PC-9 (cell line): ENCODE results near the gene CNTN5. TPM values are rescaled to one million over a fixed set of nuclear protein-coding genes. Genes with fewer than 3 reads are reported as not detected.
"Not testable (repeated sequence)": the region's sequence is repeated elsewhere in the genome, so short reads cannot be mapped to it uniquely, and the experiment has no call there.

Source experiments
- BruUV-seq: library from RNA; stranded (reverse); fragments of 400-500 nt; replicated peaks from 2 replicates; lab custom pipeline; 2021; lab: Mats Ljungman, UMichigan
- CTCF ChIA-PET: fragments of 300-600 bp; sonication (Branson Sonifier 250); formaldehyde crosslinking; loops from one replicate; lab custom pipeline; 2022; ENCODE audit warnings: antibody characterized with exemption; lab: Charles Lee
- POLR2A ChIA-PET: fragments of 300-600 bp; sonication (Branson Sonifier 250); formaldehyde crosslinking; loops from one replicate; lab custom pipeline; 2022; ENCODE audit warnings: antibody characterized with exemption; ENCODE audit not compliant: unreplicated experiment; lab: Charles Lee
- DNase-seq, 2 experiments: peaks; one replicate each; pipeline versions ENCODE4 v3.0.0 to v3.0.0-alpha.2; 2015 to 2022; ENCODE audit warnings: mixed read lengths in 1 of 2
- H2AFZ ChIP-seq: fragments of 200-600 bp; sonication (generic); 2 replicates; pipeline ENCODE4 v1.8.1; 2017; ENCODE audit warnings: antibody characterized with exemption
- H3F3A ChIP-seq: fragments of 200-600 bp; sonication (generic); 2 replicates; pipeline ENCODE4 v1.8.1; 2017; ENCODE audit warnings: antibody characterized with exemption, mild to moderate bottlenecking, low read depth; ENCODE audit not compliant: insufficient read depth
- H3K27ac ChIP-seq: fragments of 200-600 bp; sonication (generic); 2 replicates; pipeline ENCODE4 v1.6.1; 2016; ENCODE audit warnings: mixed run types
- H3K27me3 ChIP-seq: fragments of 200-600 bp; sonication (generic); 2 replicates; pipeline ENCODE4 v1.6.1; 2016; ENCODE audit warnings: low read depth, mixed run types; ENCODE audit not compliant: insufficient read depth
- H3K36me3 ChIP-seq: fragments of 200-600 bp; sonication (generic); 2 replicates; pipeline ENCODE4 v1.6.1; 2016; ENCODE audit warnings: low read depth, mixed run types
- H3K4me1 ChIP-seq: fragments of 200-600 bp; sonication (generic); replicated peaks from 2 replicates; pipeline ENCODE4 v1.6.1; 2016; ENCODE audit warnings: mixed run types; ENCODE audit not compliant: insufficient read depth
- H3K4me2 ChIP-seq: fragments of 200-600 bp; sonication (generic); 2 replicates; pipeline ENCODE4 v1.6.1; 2017; ENCODE audit warnings: mixed run types
- H3K4me3 ChIP-seq: fragments of 200-600 bp; sonication (generic); 2 replicates; pipeline ENCODE4 v1.6.1; 2016; ENCODE audit warnings: mixed run types
- H3K79me2 ChIP-seq: fragments of 200-600 bp; sonication (generic); 2 replicates; pipeline ENCODE4 v1.6.1; 2017; ENCODE audit warnings: low read depth, mixed run types
- H3K9me2 ChIP-seq: fragments of 200-600 bp; sonication (generic); 2 replicates; pipeline ENCODE4 v1.8.1; 2017; ENCODE audit warnings: mild to moderate bottlenecking; ENCODE audit not compliant: insufficient read depth
- H3K9me3 ChIP-seq: fragments of 200-600 bp; sonication (generic); 2 replicates; pipeline ENCODE4 v1.8.1; 2016; ENCODE audit warnings: low read depth; ENCODE audit not compliant: insufficient read depth
- H4K20me1 ChIP-seq: fragments of 200-600 bp; sonication (generic); 2 replicates; pipeline ENCODE4 v1.8.1; 2017; ENCODE audit not compliant: insufficient read depth
- EZH2 ChIP-seq: fragments of 200-600 bp; sonication (generic); IDR thresholded peaks from 2 replicates; pipeline ENCODE4 v1.8.0; 2017; ENCODE audit warnings: antibody characterized with exemption, low read depth
- intact Hi-C: fragments of 100-400 bp; cut with micrococcal nuclease; formaldehyde crosslinking; loops from one replicate; pipeline ENCODE4 v1.10.0; 2022; ENCODE audit not compliant: unreplicated experiment
- total RNA-seq: library from RNA; stranded (reverse); gene quantifications from 2 replicates; pipeline ENCODE4 v1.2.3, GENCODE V29; 2021
- TF ChIP-seq, protein P1 (sequence below): fragments of 200-600 bp; sonication (generic); conservative IDR thresholded peaks from 2 replicates; pipeline ENCODE4 v1.6.1; 2017; ENCODE audit warnings: mixed run types, antibody characterized with exemption, mild to moderate bottlenecking, moderate library complexity

CNTN5 gene
- total RNA-seq, 1 experiment from 2014 or later: not detected

- peak in 1 of 2 experiments; percentile 19 for DNase-seq
Observed at GRCh38 chr11:99281331-99281730, 260.6 kb downstream of the CNTN5 start.

DNA sequence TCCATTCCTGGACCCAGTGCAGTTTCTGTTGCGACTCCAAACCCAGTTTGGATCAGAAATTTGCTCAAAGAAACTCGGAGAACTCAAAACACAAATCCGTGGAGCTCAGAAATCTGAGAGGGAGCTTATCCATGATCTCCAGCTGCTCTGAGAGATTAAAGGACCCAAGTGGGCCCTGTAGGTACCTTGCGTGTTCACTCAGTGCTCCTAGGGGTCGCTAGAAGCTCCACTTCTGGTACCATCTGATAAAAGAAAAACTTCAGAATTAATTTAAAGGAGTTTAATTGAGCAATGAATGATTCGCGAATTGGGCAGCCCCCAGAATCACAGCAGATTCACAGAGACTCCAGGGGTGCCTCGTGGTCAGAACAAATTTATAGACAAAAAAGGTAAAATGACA lies 277.2 kb downstream of the CNTN5 start:
- H3F3A ChIP-seq, H4K20me1 ChIP-seq, H3K4me1 ChIP-seq, H3K27me3 ChIP-seq, H3K36me3 ChIP-seq, H3K27ac ChIP-seq, BruUV-seq, H2AFZ ChIP-seq, DNase-seq, H3K4me2 ChIP-seq, H3K9me3 ChIP-seq, POLR2A ChIA-PET, H3K9me2 ChIP-seq, intact Hi-C loops, H3K4me3 ChIP-seq, CTCF ChIA-PET, H3K79me2 ChIP-seq: not testable (repeated sequence)

More at GRCh38 chr11:99281331-99281730, 260.6 kb downstream of the CNTN5 start:
- Histone ChIP-seq H3K9me2 (0 out of 2 replicates have a peak, but pooled peaks cover 3% of the 10 kb centered on the region), H3K4me3 (no peak overlapping the region), H2AFZ (no peak overlapping the region), H3K79me2 (no peaks in the 10 kb centered on the region), H3F3A (no peaks in the 10 kb centered on the region), H4K20me1 (no peaks in the 10 kb centered on the region), H3K27me3 (no peaks in the 10 kb centered on the region), H3K9me3 (no peaks in the 10 kb centered on the region), H3K27ac (no peak overlapping the region), H3K36me3 (no peaks in the 10 kb centered on the region), H3K4me1 (no peaks in the 10 kb centered on the region), H3K4me2 (no peak overlapping the region)
- TF ChIP-seq, protein P1, sequence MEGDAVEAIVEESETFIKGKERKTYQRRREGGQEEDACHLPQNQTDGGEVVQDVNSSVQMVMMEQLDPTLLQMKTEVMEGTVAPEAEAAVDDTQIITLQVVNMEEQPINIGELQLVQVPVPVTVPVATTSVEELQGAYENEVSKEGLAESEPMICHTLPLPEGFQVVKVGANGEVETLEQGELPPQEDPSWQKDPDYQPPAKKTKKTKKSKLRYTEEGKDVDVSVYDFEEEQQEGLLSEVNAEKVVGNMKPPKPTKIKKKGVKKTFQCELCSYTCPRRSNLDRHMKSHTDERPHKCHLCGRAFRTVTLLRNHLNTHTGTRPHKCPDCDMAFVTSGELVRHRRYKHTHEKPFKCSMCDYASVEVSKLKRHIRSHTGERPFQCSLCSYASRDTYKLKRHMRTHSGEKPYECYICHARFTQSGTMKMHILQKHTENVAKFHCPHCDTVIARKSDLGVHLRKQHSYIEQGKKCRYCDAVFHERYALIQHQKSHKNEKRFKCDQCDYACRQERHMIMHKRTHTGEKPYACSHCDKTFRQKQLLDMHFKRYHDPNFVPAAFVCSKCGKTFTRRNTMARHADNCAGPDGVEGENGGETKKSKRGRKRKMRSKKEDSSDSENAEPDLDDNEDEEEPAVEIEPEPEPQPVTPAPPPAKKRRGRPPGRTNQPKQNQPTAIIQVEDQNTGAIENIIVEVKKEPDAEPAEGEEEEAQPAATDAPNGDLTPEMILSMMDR: no peak
- no peak for TF ChIP-seq EZH2
- intact Hi-C loops: no loop called here
- no TSS peak for BruUV-seq
- CTCF ChIA-PET: no interaction called here
- POLR2A ChIA-PET: no interaction called here

GRCh38 chr11:99307510-99308088 lies 286.9 kb downstream of the CNTN5 start:
- no peaks in the 10 kb centered on the region for H4K20me1 ChIP-seq
- H3F3A ChIP-seq: no peaks in the 10 kb centered on the region
- no peak for DNase-seq
- H3K9me2 ChIP-seq: no peaks in the 10 kb centered on the region
- H3K79me2 ChIP-seq: no peaks in the 10 kb centered on the region
- no peak overlapping the region for H3K27ac ChIP-seq
- no peak overlapping the region for H2AFZ ChIP-seq
- H3K4me1 ChIP-seq: no peaks in the 10 kb centered on the region
- H3K9me3 ChIP-seq: no peaks in the 10 kb centered on the region
- ChIA-PET POLR2A (interaction anchor here (0.6 kb wide), 1 partner anchor 869 kb away, joined by 4 read pairs; no protein-coding TSS in a partner anchor), CTCF (no interaction called here)
- no peaks in the 10 kb centered on the region for H3K27me3 ChIP-seq
- H3K4me2 ChIP-seq: no peak overlapping the region
- BruUV-seq: no TSS peak
- H3K4me3 ChIP-seq: no peak overlapping the region
- H3K36me3 ChIP-seq: no peaks in the 10 kb centered on the region
- intact Hi-C loops: no loop called here
- TF ChIP-seq EZH2: no peak
- TF ChIP-seq, protein P1: no peak

DNA sequence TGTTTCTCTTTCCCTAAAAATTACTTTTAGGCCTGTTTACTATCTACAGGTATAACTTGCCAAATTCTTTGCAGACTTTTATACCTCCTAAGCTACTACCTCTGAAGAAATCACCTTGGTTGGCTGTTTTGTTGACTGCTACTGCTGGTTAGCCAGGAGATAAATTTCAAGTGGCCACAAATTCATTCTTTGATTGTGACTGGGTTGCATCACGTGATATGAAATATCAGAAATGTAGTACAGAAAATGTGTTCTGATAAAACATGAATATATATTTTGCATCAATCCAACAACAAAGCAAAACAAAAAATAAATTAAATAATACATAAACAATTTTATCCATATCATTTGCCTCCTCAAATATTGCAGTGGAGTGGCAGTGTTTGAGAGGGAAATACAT lies 291.1 kb downstream of the CNTN5 start:
- intact Hi-C loops: no loop called here
- no peaks in the 10 kb centered on the region for H4K20me1 ChIP-seq
- no peaks in the 10 kb centered on the region for H3K27me3 ChIP-seq
- no peaks in the 10 kb centered on the region for H3F3A ChIP-seq
- no peak overlapping the region for H2AFZ ChIP-seq
- BruUV-seq: no TSS peak
- H3K9me3 ChIP-seq: no peaks in the 10 kb centered on the region
- no peaks in the 10 kb centered on the region for H3K36me3 ChIP-seq
- H3K4me2 ChIP-seq: no peak overlapping the region
- H3K4me3 ChIP-seq: no peak overlapping the region
- no peaks in the 10 kb centered on the region for H3K9me2 ChIP-seq
- DNase-seq: peak in 1 of 2 experiments; percentile 17
- TF ChIP-seq, protein P1: no peak
- TF ChIP-seq EZH2: no peak
- CTCF ChIA-PET: no interaction called here
- no peaks in the 10 kb centered on the region for H3K79me2 ChIP-seq
- H3K27ac ChIP-seq: no peak overlapping the region
- H3K4me1 ChIP-seq: no peaks in the 10 kb centered on the region
- POLR2A ChIA-PET: no interaction called here
